Lung (tissue), 12 donors: ENCODE measurements around the gene ATP8B1. TPM values are rescaled to one million over a fixed set of nuclear protein-coding genes. Genes with fewer than 3 reads are reported as not detected.

Experiments
- ATAC-seq: fragments of 200-7000 bp; cut with Tn5 transposase; one replicate; pipeline ENCODE4 v1.9.1; 2020; ENCODE audit warnings: moderate number of reproducible peaks; ENCODE audit not compliant: insufficient read depth, low FRiP score
- DNase-seq, 3 donors: peaks; one replicate each; pipeline ENCODE4 v3.0.0-alpha.2; 2013 to 2017
- H3K27ac ChIP-seq, 2 donors: one replicate each; pipeline ENCODE4 v1.5.1; 2013; ENCODE audit warnings: mild to moderate bottlenecking in 2 of 2, moderate library complexity in 2 of 2, control low read depth in 1 of 2, inconsistent platforms in 1 of 2, low read depth in 1 of 2, low read length in 1 of 2
- H3K27me3 ChIP-seq, 3 donors: one replicate each; pipeline ENCODE4 v1.5.1; 2013; ENCODE audit warnings: low read length in 2 of 3; ENCODE audit not compliant: control insufficient read depth in 3 of 3, insufficient read depth in 3 of 3
- H3K36me3 ChIP-seq, 4 donors: one replicate each; pipeline ENCODE4 v1.5.1; 2013; ENCODE audit warnings: low read length in 4 of 4, mild to moderate bottlenecking in 1 of 4, moderate library complexity in 1 of 4; ENCODE audit not compliant: control insufficient read depth in 4 of 4, insufficient read depth in 4 of 4
- H3K4me1 ChIP-seq, 5 donors: one replicate each; pipeline ENCODE4 v1.5.1; 2013; ENCODE audit warnings: low read length in 5 of 5, mild to moderate bottlenecking in 2 of 5, moderate library complexity in 1 of 5; ENCODE audit not compliant: control insufficient read depth in 5 of 5, insufficient read depth in 5 of 5
- H3K4me3 ChIP-seq: one replicate; pipeline ENCODE4 v1.5.1; 2013; ENCODE audit warnings: mild to moderate bottlenecking, control low read depth, moderate library complexity
- H3K9ac ChIP-seq, 2 donors: one replicate each; pipeline ENCODE4 v1.5.1; 2013; ENCODE audit warnings: low read length in 2 of 2, control low read depth in 1 of 2; ENCODE audit not compliant: insufficient read depth in 1 of 2
- H3K9me3 ChIP-seq, 4 donors: one replicate each; pipeline ENCODE4 v1.5.1; 2013; ENCODE audit warnings: low read length in 3 of 4, mild to moderate bottlenecking in 1 of 4, moderate library complexity in 1 of 4; ENCODE audit not compliant: control insufficient read depth in 4 of 4, insufficient read depth in 3 of 4
- WGBS, 2 donors: extraction: QIAGEN DNeasy Blood & Tissue Kit; methylation state at CpG; one replicate each; pipeline ENCODE4 v1.1.7; 2013; 5-methylcytosine and 5-hydroxymethylcytosine counted together
- polyA plus RNA-seq, 2 donors: library from polyadenylated mRNA; stranded (reverse); fragments of 200-250 nt; gene quantifications; one replicate each; pipeline ENCODE4 v1.2.1, GENCODE V29; 2013
- total RNA-seq, 2 donors: library from RNA; depleted of rRNA in 1 of 2; stranded (reverse); fragments of >200 nt in 1 of 2; gene quantifications; one replicate each; pipeline ENCODE4 v1.2.1, GENCODE V29; 2014 to 2021
- TF ChIP-seq, protein P1 (sequence below): IDR thresholded peaks from 2 replicates; pipeline ENCODE4 v1.5.1; 2012; ENCODE audit warnings: mild to moderate bottlenecking; ENCODE audit errors: control extremely low read depth, extremely low read depth
- donor health status: control.
- donor health status: control.
- donor health status: Bipolar disorder and iron deficiency.
- donor health status: healthy.
- donor health status: DM: yes; HTN: yes; CAD: no.

Gene ATP8B1
- total and polyA plus RNA-seq, 4 donors, result 7.3 to 42.0 (median 18.2) TPM

DNA sequence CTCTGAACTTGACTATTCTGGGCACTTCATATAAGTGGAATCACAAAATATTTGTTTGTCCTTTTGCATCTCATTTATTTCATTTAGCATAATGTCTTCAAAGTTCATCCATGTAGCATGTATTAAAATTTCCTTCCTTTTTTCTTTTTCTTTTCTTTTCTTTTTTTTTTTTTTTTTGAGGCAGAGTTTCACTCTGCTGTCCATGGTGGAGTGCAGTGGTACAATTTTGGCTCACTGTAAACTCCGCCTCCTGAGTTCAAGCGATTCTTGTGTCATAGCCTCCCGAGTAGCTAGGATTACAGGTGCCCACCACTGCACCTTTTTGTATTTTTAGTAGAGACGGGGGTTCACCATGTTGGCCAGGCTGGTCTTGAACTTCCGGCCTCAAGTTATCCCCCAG, 11.9 kb downstream of the ATP8B1 start:
- DNase-seq, result no peak

DNA sequence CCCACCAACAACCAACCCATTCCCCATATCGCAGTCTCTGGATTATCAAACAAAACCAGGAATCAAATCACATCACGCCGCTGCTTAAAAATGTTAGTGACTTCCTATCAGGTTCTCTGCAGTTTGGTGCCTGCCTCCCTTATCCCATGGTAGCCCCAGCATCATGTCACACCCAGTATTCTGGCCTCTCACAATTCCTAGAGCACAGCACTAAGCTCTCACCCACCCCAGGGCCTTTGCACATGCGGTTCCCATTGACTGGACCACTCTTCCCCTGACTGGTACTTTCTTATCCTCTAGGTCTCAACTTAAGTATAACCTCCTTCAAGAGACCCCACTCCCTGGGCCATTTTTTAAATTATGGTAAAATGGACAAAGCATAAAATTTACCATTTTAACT, 12.8 kb downstream of the ATP8B1 start:
- DNase-seq, result no peak
- Histone ChIP-seq H3K36me3 (no peaks in the 10 kb centered on the region), H3K9me3 (no peaks in the 10 kb centered on the region), H3K9ac (no peak overlapping the region), H3K27ac (no peak overlapping the region), H3K27me3 (no peaks in the 10 kb centered on the region), H3K4me1 (peaks cover 15 to 43% (median 28%) of the 10 kb centered on the region in 5 donors), H3K4me3 (no peak overlapping the region)
- WGBS, 2 donors, result 95 to 97% methylated on average over 4 of the region's 4 CpGs
- ATAC-seq, result no peak
- TF ChIP-seq, protein P1, sequence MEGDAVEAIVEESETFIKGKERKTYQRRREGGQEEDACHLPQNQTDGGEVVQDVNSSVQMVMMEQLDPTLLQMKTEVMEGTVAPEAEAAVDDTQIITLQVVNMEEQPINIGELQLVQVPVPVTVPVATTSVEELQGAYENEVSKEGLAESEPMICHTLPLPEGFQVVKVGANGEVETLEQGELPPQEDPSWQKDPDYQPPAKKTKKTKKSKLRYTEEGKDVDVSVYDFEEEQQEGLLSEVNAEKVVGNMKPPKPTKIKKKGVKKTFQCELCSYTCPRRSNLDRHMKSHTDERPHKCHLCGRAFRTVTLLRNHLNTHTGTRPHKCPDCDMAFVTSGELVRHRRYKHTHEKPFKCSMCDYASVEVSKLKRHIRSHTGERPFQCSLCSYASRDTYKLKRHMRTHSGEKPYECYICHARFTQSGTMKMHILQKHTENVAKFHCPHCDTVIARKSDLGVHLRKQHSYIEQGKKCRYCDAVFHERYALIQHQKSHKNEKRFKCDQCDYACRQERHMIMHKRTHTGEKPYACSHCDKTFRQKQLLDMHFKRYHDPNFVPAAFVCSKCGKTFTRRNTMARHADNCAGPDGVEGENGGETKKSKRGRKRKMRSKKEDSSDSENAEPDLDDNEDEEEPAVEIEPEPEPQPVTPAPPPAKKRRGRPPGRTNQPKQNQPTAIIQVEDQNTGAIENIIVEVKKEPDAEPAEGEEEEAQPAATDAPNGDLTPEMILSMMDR, result no peak

More for the DNA sequence above, 11.9 kb downstream of the ATP8B1 start:
- Histone ChIP-seq H3K36me3 (no peaks in the 10 kb centered on the region), H3K27ac (peak overlapping the region in 1 of 2 donors; percentile 16), H3K4me3 (no peak overlapping the region), H3K9me3 (no peaks in the 10 kb centered on the region), H3K27me3 (no peaks in the 10 kb centered on the region), H3K4me1 (peaks cover 14 to 43% (median 28%) of the 10 kb centered on the region in 5 donors), H3K9ac (no peak overlapping the region)
- 77 to 87% methylated on average over 5 of the region's 5 CpGs for WGBS, 2 donors
- no peak for ATAC-seq
- TF ChIP-seq, protein P1, result no peak

DNA sequence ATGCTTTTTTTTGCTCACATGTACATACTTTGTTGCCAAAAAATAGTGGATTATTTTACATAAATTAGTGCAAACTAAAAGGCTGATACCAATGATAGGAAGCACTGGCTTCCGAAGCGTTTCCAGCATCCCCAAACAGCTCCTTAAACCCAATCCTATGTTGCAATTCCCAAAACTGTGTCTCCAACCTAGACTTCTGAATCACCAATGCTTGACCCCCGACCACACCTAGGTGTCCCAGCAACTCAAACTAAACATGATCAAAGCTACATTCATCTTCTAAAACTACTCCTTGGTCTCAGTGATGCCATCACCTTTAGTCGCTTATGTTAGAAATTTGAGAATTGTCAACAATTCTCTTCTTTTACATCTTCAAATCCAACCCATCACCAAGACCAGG, 13.4 kb downstream of the ATP8B1 start:
- WGBS, 2 donors, result 91 to 96% methylated on average over 4 of the region's 4 CpGs

More for the DNA sequence above, 13.4 kb downstream of the ATP8B1 start:
- TF ChIP-seq, protein P1, result no peak
- Histone ChIP-seq H3K4me3 (no peak overlapping the region), H3K9me3 (no peaks in the 10 kb centered on the region), H3K4me1 (peaks cover 15 to 43% (median 28%) of the 10 kb centered on the region in 5 donors), H3K36me3 (no peaks in the 10 kb centered on the region), H3K27ac (no peak overlapping the region), H3K27me3 (no peaks in the 10 kb centered on the region), H3K9ac (peak overlapping the region in 1 of 2 donors; percentile 19)
- no peak for ATAC-seq
- DNase-seq, result no peak
